Upper lobe of right lung (tissue), 1 donor: Measurements from ENCODE around the gene LAMB1. TPM values are rescaled to one million over a fixed set of nuclear protein-coding genes. Genes with fewer than 3 reads are reported as not detected.

ENCODE experiments used
- ATAC-seq: fragments of 200-7000 bp; cut with Tn5 transposase; one replicate; pipeline ENCODE4 v1.9.1; 2020; ENCODE audit warnings: mild to moderate bottlenecking, moderate library complexity
- DNase-seq: peaks from one replicate; pipeline ENCODE4 v3.0.0-alpha.2; 2020
- H3K27ac ChIP-seq: fragments of 200-600 bp; one replicate; pipeline ENCODE4 v1.8.0; 2022
- H3K27me3 ChIP-seq: fragments of 200-600 bp; one replicate; pipeline ENCODE4 v1.8.0; 2022; ENCODE audit warnings: mild to moderate bottlenecking
- H3K36me3 ChIP-seq: fragments of 200-600 bp; one replicate; pipeline ENCODE4 v1.8.0; 2022
- H3K4me1 ChIP-seq: fragments of 200-600 bp; one replicate; pipeline ENCODE4 v1.8.0; 2022
- H3K4me3 ChIP-seq: fragments of 200-600 bp; one replicate; pipeline ENCODE4 v1.8.0; 2022; ENCODE audit warnings: mild to moderate bottlenecking
- H3K9me3 ChIP-seq: fragments of 200-600 bp; one replicate; pipeline ENCODE4 v1.8.0; 2022
- intact Hi-C: fragments of 100-400 bp; cut with DNase I; formaldehyde crosslinking; loops from one replicate; pipeline ENCODE4 v1.11.0; 2022
- total RNA-seq: library from RNA; stranded (reverse); fragmentation: NEBNext Ultra II Directional; extraction: Animal tissue kit (Norgen Biotek cat#: 25700); gene quantifications from one replicate; pipeline ENCODE4 v1.2.1, GENCODE V29; 2021
- TF ChIP-seq, protein P1 (sequence below): fragments of 200-600 bp; IDR thresholded peaks from one replicate; pipeline ENCODE4 v1.8.0; 2022; ENCODE audit warnings: antibody characterized with exemption
- donor health status: DM: no; HTN: yes; CAD: no; lungs with severe emphysema.

LAMB1 gene
- total RNA-seq, 1 donor from 2014 or later = 156 TPM

DNA sequence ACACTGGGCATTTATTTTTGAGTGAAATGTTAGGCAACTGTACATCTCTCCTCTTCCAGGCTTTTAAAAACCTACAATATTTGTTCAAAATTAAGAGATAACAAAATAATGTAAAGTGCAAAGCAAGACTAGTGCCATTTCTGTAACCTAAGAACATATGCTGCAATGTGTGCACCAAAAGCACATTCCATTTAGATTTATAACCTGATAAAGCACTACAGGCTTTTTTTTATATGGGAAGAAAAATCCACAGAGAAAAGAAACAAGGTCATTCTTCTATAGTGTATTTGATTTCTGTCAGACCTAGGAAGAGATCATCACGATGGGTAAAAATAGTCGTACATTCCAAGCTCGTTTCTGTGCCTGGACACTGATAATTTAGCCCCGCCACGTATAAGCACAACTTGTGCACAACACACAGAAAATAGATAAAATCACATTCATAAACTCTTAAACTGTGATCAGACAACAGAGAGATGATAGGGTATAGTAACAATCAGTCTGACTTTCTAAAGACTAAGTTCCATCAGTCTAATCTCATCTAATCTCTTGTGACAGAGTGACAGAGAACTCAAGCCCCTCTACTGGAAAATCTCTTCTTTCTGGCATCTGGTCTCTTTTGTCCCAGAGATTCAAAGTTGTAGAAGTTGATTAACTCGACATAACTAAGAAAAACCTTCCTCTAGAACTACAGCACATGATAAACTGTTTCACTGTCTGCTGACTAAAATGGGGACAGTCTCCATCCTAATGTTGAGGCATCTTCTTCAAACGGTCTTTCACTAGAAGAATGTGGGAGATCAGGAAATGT lies 6.7 kb downstream of the LAMB1 start:
- no peaks in the 10 kb centered on the region for H3K9me3 ChIP-seq
- DNase-seq (no peak), ATAC-seq (no peak)
- TF ChIP-seq, protein P1, sequence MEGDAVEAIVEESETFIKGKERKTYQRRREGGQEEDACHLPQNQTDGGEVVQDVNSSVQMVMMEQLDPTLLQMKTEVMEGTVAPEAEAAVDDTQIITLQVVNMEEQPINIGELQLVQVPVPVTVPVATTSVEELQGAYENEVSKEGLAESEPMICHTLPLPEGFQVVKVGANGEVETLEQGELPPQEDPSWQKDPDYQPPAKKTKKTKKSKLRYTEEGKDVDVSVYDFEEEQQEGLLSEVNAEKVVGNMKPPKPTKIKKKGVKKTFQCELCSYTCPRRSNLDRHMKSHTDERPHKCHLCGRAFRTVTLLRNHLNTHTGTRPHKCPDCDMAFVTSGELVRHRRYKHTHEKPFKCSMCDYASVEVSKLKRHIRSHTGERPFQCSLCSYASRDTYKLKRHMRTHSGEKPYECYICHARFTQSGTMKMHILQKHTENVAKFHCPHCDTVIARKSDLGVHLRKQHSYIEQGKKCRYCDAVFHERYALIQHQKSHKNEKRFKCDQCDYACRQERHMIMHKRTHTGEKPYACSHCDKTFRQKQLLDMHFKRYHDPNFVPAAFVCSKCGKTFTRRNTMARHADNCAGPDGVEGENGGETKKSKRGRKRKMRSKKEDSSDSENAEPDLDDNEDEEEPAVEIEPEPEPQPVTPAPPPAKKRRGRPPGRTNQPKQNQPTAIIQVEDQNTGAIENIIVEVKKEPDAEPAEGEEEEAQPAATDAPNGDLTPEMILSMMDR = no peak
- no peak overlapping the region for H3K4me3 ChIP-seq
- peaks cover 8% of the 10 kb centered on the region for H3K36me3 ChIP-seq
- peaks cover 3% of the 10 kb centered on the region for H3K27me3 ChIP-seq
- intact Hi-C loops = no loop called here
- peaks cover 17% of the 10 kb centered on the region for H3K4me1 ChIP-seq
- no peak overlapping the region for H3K27ac ChIP-seq

DNA sequence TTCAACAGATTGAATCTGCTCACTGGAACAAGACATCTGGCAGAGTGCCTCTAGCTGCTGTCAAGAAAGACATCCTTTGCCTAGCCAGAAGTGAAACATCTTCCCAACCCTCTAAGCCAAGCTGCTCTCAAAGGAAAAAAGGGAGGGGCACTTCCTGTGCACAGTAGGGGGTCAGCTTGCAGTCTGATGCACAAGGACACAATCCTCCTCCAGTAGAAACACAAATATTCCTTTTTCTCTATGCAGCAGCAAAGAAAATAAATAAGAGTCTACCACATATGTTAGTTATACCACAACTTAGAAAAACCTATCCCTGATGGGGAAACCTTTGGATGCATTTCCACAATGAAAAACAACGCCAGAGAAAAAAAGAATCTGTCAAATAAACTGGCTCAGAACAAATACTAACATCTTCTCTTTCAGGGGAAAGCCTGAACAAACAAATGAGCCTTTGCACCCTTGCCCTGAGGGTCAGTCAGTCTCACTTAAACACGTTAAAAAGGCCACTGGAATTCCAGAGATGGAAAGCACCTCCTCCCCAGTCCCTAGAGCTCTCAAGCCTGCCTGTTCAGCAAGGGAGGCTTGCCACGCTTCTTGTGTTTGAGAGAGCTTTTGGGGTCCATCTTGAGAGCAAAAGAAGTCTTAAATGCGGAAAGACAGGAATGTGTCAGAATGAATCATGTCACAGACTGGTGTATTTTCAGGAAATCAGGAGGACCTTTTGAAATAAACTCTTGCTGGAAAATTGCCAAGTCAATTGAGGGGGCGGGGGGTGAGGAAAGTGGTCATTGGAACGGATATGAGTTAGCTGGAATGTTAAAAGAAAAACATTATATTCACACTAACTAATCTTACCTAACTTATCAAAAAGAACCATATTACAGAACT lies 7.5 kb downstream of the LAMB1 start:
- no peak overlapping the region for H3K27ac ChIP-seq
- TF ChIP-seq, protein P1 = no peak
- ATAC-seq = no peak
- H3K27me3 ChIP-seq = no peaks in the 10 kb centered on the region
- intact Hi-C loops = no loop called here
- peaks cover 17% of the 10 kb centered on the region for H3K4me1 ChIP-seq
- H3K4me3 ChIP-seq = no peak overlapping the region
- no peaks in the 10 kb centered on the region for H3K9me3 ChIP-seq
- peaks cover 8% of the 10 kb centered on the region for H3K36me3 ChIP-seq
- DNase-seq = no peak

DNA sequence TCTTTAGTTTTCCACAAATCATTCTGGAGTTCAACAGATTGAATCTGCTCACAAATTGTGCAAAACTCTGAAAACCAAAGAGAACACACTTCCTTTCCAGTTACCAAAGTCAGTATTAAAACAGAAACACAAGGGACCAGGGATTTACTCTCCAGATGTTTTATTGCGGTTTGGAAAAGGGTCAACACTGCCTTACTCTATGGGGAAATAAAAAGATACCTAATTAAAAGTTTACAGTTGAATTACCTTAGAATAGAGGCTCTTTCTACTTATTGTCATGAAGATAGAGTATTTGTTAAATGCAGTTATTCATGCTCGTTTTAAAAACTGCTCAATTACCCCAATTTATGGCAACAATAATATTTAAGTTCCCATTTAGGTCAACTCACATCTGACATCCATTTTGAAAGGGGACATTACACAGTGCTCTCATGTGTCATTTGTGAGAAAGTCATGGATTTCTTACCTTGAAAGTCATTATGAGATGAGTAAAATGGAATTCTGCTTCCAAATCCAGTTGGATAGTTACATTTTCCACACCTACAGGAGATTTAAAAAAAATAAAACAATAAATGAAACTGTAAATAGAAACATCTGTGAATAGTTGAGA lies 8.4 kb downstream of the LAMB1 start:
- Histone ChIP-seq H3K4me3 (no peak overlapping the region), H3K9me3 (no peaks in the 10 kb centered on the region), H3K27ac (no peak overlapping the region), H3K36me3 (peaks cover 8% of the 10 kb centered on the region), H3K27me3 (no peaks in the 10 kb centered on the region), H3K4me1 (peaks cover 17% of the 10 kb centered on the region)
- TF ChIP-seq, protein P1 = no peak
- ATAC-seq = no peak
- no peak for DNase-seq
- intact Hi-C loops = no loop called here

DNA sequence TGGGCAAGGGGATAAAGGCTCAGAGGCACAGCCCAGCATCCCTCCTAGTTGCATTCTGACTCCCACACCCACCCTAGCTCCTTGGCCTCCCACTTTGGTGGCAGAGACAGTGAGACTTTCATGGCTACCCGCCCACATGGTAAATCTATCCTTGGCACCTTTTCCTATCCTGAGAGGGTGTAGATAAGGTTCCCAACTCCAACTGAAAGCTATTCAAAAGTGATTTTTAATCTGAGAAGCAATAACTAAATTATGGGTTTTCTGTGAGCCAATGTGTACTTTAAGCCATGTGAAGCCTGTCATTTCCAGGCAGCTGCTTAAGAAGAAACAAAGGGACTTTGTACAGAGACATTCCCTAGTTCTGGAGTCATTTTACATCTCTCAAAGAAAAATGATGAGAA lies 9.1 kb downstream of the LAMB1 start:
- peaks cover 17% of the 10 kb centered on the region for H3K4me1 ChIP-seq
- DNase-seq = no peak
- intact Hi-C loops = no loop called here

More for the DNA sequence above, 9.1 kb downstream of the LAMB1 start:
- Histone ChIP-seq H3K4me3 (no peak overlapping the region), H3K27ac (no peak overlapping the region), H3K36me3 (peaks cover 8% of the 10 kb centered on the region), H3K9me3 (no peaks in the 10 kb centered on the region), H3K27me3 (no peaks in the 10 kb centered on the region)
- TF ChIP-seq, protein P1 = no peak
- ATAC-seq = no peak
